H1 (cell line): ENCODE measurements around the gene SERGEF. TPM values are rescaled to one million over a fixed set of nuclear protein-coding genes. Genes with fewer than 3 reads are reported as not detected.

Experiments
- CTCF ChIA-PET: fragments of 300-600 bp; sonication (Branson Sonifier 250); formaldehyde crosslinking; loops from one replicate; lab custom pipeline; 2021; ENCODE audit not compliant: partially characterized antibody; lab: Charles Lee
- POLR2A ChIA-PET: fragments of 300-600 bp; sonication (Branson Sonifier 250); formaldehyde crosslinking; loops from one replicate; lab custom pipeline; 2021; ENCODE audit warnings: inconsistent platforms; ENCODE audit not compliant: partially characterized antibody; lab: Charles Lee
- DNase-seq, 2 experiments: peaks; one replicate each; pipeline versions ENCODE4 v3.0.0 to v3.0.0-alpha.2; 2010 to 2022; ENCODE audit warnings: low spot score in 2 of 2, low read depth in 1 of 2, mixed read lengths in 1 of 2
- FAIRE-seq: peaks from 2 replicates; lab custom pipeline; 2011; peaks lifted over from hg19 to GRCh38; lab: Jason Lieb, UNC
- H2AFZ ChIP-seq: 2 replicates; pipeline ENCODE4 v1.8.1; 2012; ENCODE audit warnings: low read length, inconsistent platforms
- H2AK5ac ChIP-seq: 2 replicates; pipeline ENCODE4 v1.6.1; 2013; ENCODE audit warnings: low read depth, low read length
- H2BK120ac ChIP-seq: replicated peaks from 2 replicates; pipeline ENCODE3; 2013; ENCODE audit warnings: low read depth, low read length, inconsistent platforms
- H2BK12ac ChIP-seq: 2 replicates; pipeline ENCODE4 v1.6.1; 2013; ENCODE audit warnings: low read depth, low read length
- H2BK15ac ChIP-seq: 2 replicates; pipeline ENCODE4 v1.6.1; 2013; ENCODE audit warnings: low read length
- H2BK20ac ChIP-seq: 2 replicates; pipeline ENCODE4 v1.6.1; 2013; ENCODE audit warnings: low read length
- H2BK5ac ChIP-seq: 2 replicates; pipeline ENCODE4 v1.6.1; 2013; ENCODE audit warnings: low read depth, low read length
- H3K14ac ChIP-seq: 2 replicates; pipeline ENCODE4 v1.6.1; 2013; ENCODE audit warnings: inconsistent platforms; ENCODE audit not compliant: insufficient read length
- H3K18ac ChIP-seq: 2 replicates; pipeline ENCODE4 v1.6.1; 2013; ENCODE audit warnings: low read length; ENCODE audit errors: extremely low read depth
- H3K23ac ChIP-seq: 2 replicates; pipeline ENCODE4 v1.6.1; 2013; ENCODE audit warnings: inconsistent platforms; ENCODE audit not compliant: insufficient read length
- H3K23me2 ChIP-seq: 2 replicates; pipeline ENCODE4 v1.6.1; 2013; ENCODE audit warnings: low read depth, low read length
- H3K27ac ChIP-seq: 2 replicates; pipeline ENCODE4 v1.6.1; 2011; ENCODE audit warnings: low read depth, low read length, inconsistent platforms
- H3K27me3 ChIP-seq, 4 experiments: replicated peaks in 1 of 4; 1 replicate in 1 of 4; 2 replicates in 3 of 4; pipeline versions ENCODE4 v1.6.1 to v1.8.1; 2011 to 2013; ENCODE audit warnings: low read length in 3 of 4, mild to moderate bottlenecking in 3 of 4, inconsistent platforms in 2 of 4, mixed read lengths in 2 of 4, moderate library complexity in 1 of 4; ENCODE audit not compliant: control insufficient read depth in 3 of 4, insufficient read depth in 3 of 4; ENCODE audit errors: extremely low read depth in 1 of 4
- H3K36me3 ChIP-seq, 4 experiments: 2 replicates each; pipeline versions ENCODE4 v1.6.1 to v1.8.1; 2011 to 2013; ENCODE audit warnings: mild to moderate bottlenecking in 4 of 4, low read length in 3 of 4, moderate library complexity in 2 of 4, control low read depth in 1 of 4, inconsistent platforms in 1 of 4; ENCODE audit not compliant: insufficient read depth in 4 of 4, control insufficient read depth in 2 of 4
- H3K4ac ChIP-seq: replicated peaks from 2 replicates; pipeline ENCODE3; 2013; ENCODE audit warnings: low read length, low read depth, mixed read lengths, inconsistent platforms; ENCODE audit not compliant: insufficient read length
- H3K4me1 ChIP-seq, 4 experiments: replicated peaks in 1 of 4; 1 replicate in 1 of 4; 2 replicates in 3 of 4; pipeline versions ENCODE4 v1.6.1 to v1.8.1; 2011 to 2013; ENCODE audit warnings: low read length in 3 of 4, inconsistent platforms in 2 of 4, mixed read lengths in 1 of 4; ENCODE audit not compliant: insufficient read depth in 4 of 4, control insufficient read depth in 3 of 4
- H3K4me2 ChIP-seq, 2 experiments: 2 replicates each; pipeline versions ENCODE4 v1.6.1 to v1.8.1; 2011 to 2013; ENCODE audit warnings: low read depth in 2 of 2, low read length in 2 of 2, control low read depth in 1 of 2, inconsistent platforms in 1 of 2, mild to moderate bottlenecking in 1 of 2; ENCODE audit not compliant: insufficient read depth in 1 of 2
- H3K4me3 ChIP-seq, 4 experiments: fragments of 200-600, 300-600 bp in 1 of 4; sonication (generic), shearing (Covaris generic), sonication (Bioruptor Twin) in 1 of 4; 2 replicates each; pipeline versions ENCODE4 v1.5.1 to v1.8.1; 2011 to 2016; ENCODE audit warnings: low read length in 4 of 4, low read depth in 3 of 4, control low read depth in 2 of 4, inconsistent platforms in 2 of 4, mild to moderate bottlenecking in 2 of 4, mixed read lengths in 1 of 4, moderate library complexity in 1 of 4; ENCODE audit not compliant: insufficient read depth in 2 of 4; ENCODE audit errors: extremely low read depth in 1 of 4
- H3K56ac ChIP-seq: replicated peaks from 2 replicates; pipeline ENCODE3; 2013; ENCODE audit warnings: low read depth, mild to moderate bottlenecking, mixed read lengths, low read length, inconsistent platforms; ENCODE audit not compliant: insufficient read length
- H3K79me1 ChIP-seq: 2 replicates; pipeline ENCODE4 v1.6.1; 2013; ENCODE audit warnings: low read depth, low read length, control low read depth
- H3K79me2 ChIP-seq, 2 experiments: 2 replicates each; pipeline versions ENCODE4 v1.6.1 to v1.8.1; 2012 to 2013; ENCODE audit warnings: low read length in 2 of 2, mild to moderate bottlenecking in 2 of 2, inconsistent platforms in 1 of 2; ENCODE audit not compliant: insufficient read depth in 2 of 2, control insufficient read depth in 1 of 2
- H3K9ac ChIP-seq, 4 experiments: replicated peaks in 1 of 4; 1 replicate in 1 of 4; 2 replicates in 3 of 4; pipeline versions ENCODE4 v1.6.1 to v1.8.1; 2011 to 2013; ENCODE audit warnings: low read depth in 3 of 4, low read length in 3 of 4, control low read depth in 2 of 4, mild to moderate bottlenecking in 2 of 4, moderate library complexity in 2 of 4, inconsistent platforms in 1 of 4; ENCODE audit errors: extremely low read depth in 1 of 4
- H3K9me3 ChIP-seq, 2 experiments: 2 replicates each; pipeline versions ENCODE4 v1.6.1 to v1.8.1; 2012 to 2013; ENCODE audit warnings: mild to moderate bottlenecking in 2 of 2, moderate library complexity in 2 of 2, control low read depth in 1 of 2, inconsistent platforms in 1 of 2, low read depth in 1 of 2, low read length in 1 of 2, mixed read lengths in 1 of 2; ENCODE audit not compliant: insufficient read depth in 2 of 2
- H4K20me1 ChIP-seq, 2 experiments: replicated peaks in 1 of 2; 2 replicates each; pipeline versions ENCODE3 to v1.8.1; 2011 to 2013; ENCODE audit warnings: inconsistent platforms in 2 of 2, low read length in 2 of 2, mild to moderate bottlenecking in 1 of 2; ENCODE audit not compliant: insufficient read depth in 2 of 2, control insufficient read depth in 1 of 2
- H4K5ac ChIP-seq: 2 replicates; pipeline ENCODE4 v1.6.1; 2013; ENCODE audit warnings: low read length, low read depth, mixed read lengths, inconsistent platforms; ENCODE audit not compliant: insufficient read length
- H4K8ac ChIP-seq: 2 replicates; pipeline ENCODE4 v1.8.0; 2013; ENCODE audit warnings: mild to moderate bottlenecking, moderate library complexity, low read length, inconsistent platforms; ENCODE audit not compliant: insufficient read depth; ENCODE audit errors: extremely low read depth
- H4K91ac ChIP-seq: replicated peaks from 2 replicates; pipeline ENCODE3; 2013; ENCODE audit warnings: low read length, mixed read lengths, inconsistent platforms; ENCODE audit not compliant: insufficient read length
- ASH2L ChIP-seq: fragments of 200-600, 300-600 bp; sonication (generic); IDR thresholded peaks from one replicate; pipeline ENCODE4 v1.7.1; 2017; ENCODE audit warnings: low read length
- CBX5 ChIP-seq: fragments of 300-800, 300-1000 bp; sonication (generic); IDR thresholded peaks from 2 replicates; pipeline ENCODE4 v1.7.1; 2016; ENCODE audit warnings: antibody characterized with exemption, low read length, low read depth
- EP300 ChIP-seq, 2 experiments: IDR thresholded peaks; 1 replicate in 1 of 2; 2 replicates in 1 of 2; pipeline ENCODE4 v1.6.1; 2011 to 2012; ENCODE audit warnings: low read depth in 2 of 2, low read length in 2 of 2, mild to moderate bottlenecking in 2 of 2, borderline replicate concordance in 1 of 2, inconsistent platforms in 1 of 2, moderate library complexity in 1 of 2
- SIX5 ChIP-seq: IDR thresholded peaks from 2 replicates; pipeline ENCODE4 v1.6.1; 2011; ENCODE audit warnings: mild to moderate bottlenecking, low read depth, low read length
- TAF7 ChIP-seq: optimal IDR thresholded peaks from 2 replicates; pipeline ENCODE3; 2011; ENCODE audit warnings: low read depth, mild to moderate bottlenecking, inconsistent platforms, low read length, moderate library complexity, borderline replicate concordance
- ZNF274 ChIP-seq: IDR thresholded peaks from 2 replicates; pipeline ENCODE4 v1.7.0; 2012; ENCODE audit warnings: low read length, borderline replicate concordance; ENCODE audit errors: extremely low read depth
- WGBS, 2 experiments: shearing (Covaris generic) in 1 of 2; methylation state at CpG; one replicate each; pipeline versions ENCODE4 v1.1.6 to v1.1.7; 2013 to 2015; ENCODE audit warnings: low lambda C conversion rate in 2 of 2, mixed read lengths in 2 of 2, inconsistent platforms in 1 of 2, low coverage in 1 of 2, missing lambda C conversion rate in 1 of 2; ENCODE audit not compliant: insufficient replicate concordance in 2 of 2, insufficient coverage in 1 of 2, insufficient read length in 1 of 2; ENCODE audit errors: extremely low coverage in 1 of 2, missing lambda C conversion rate in 1 of 2; 5-methylcytosine and 5-hydroxymethylcytosine counted together
- polyA plus RNA-seq, 7 experiments: library from polyadenylated mRNA; depleted of rRNA in 3 of 7; stranded (reverse) in 5 of 7; unstranded in 2 of 7; fragments of >200 nt in 5 of 7; fragments of 200-250 nt in 2 of 7; gene quantifications; 1 replicate in 5 of 7; 2 replicates in 1 of 7; 4 replicates in 1 of 7; pipeline versions ENCODE4 v1.2.1 to v1.2.3, GENCODE V29; 2011 to 2013; ENCODE audit warnings: missing spikeins in 2 of 7, mixed read lengths in 2 of 7
- total RNA-seq: library from RNA; stranded (reverse); fragmentation: NEBNext Ultra II Directional; extraction: Animal tissue kit (Norgen Biotek cat#: 25700); gene quantifications from 2 replicates; pipeline ENCODE4 v1.2.1, GENCODE V29; 2021

The SERGEF gene
- total and polyA plus RNA-seq, 2 of the 8 experiments (the other 6 are each of a cell fraction or from before 2014, with no cell fraction given): 16.6 to 28.8 TPM

GRCh38 chr11:17783878-17784277 is 229.0 kb downstream of the SERGEF start:
- Histone ChIP-seq H3K9me3 (no peaks in the 10 kb centered on the region), H2AFZ (no peak overlapping the region), H2BK120ac (no peak overlapping the region), H3K4me3 (no peak overlapping the region), H2AK5ac (no peak overlapping the region), H3K4ac (no peak overlapping the region), H3K9ac (no peak overlapping the region), H3K79me1 (no peaks in the 10 kb centered on the region), H3K79me2 (no peaks in the 10 kb centered on the region), H4K8ac (no peak overlapping the region), H3K4me1 (peaks cover 0 to 2% (median 0%) of the 10 kb centered on the region in 4 experiments; a peak in 1 of 7 replicates), H4K5ac (no peak overlapping the region), H3K23ac (no peak overlapping the region), H2BK15ac (no peak overlapping the region), H2BK20ac (no peak overlapping the region), H3K18ac (no peak overlapping the region), H3K27ac (no peak overlapping the region), H4K91ac (no peak overlapping the region), H3K14ac (no peak overlapping the region), H3K23me2 (no peaks in the 10 kb centered on the region), H3K4me2 (no peak overlapping the region), H2BK5ac (no peak overlapping the region), H3K27me3 (no peaks in the 10 kb centered on the region), H3K36me3 (no peaks in the 10 kb centered on the region), H3K56ac (no peak overlapping the region), H2BK12ac (no peak overlapping the region), H4K20me1 (peaks cover 0 to 2% of the 10 kb centered on the region in 2 experiments)
- FAIRE-seq (no peak), DNase-seq (no peak)
- POLR2A ChIA-PET: no interaction called here
- TF ChIP-seq TAF7 (no peak), ZNF274 (no peak), SIX5 (no peak), CBX5 (no peak), EP300 (IDR thresholded peaks at IDR 0.05; ENCODE audit: borderline replicate concordance in 1 of 2, low read depth in 2 of 2, low read length in 2 of 2) (no peak), ASH2L (no peak)
- CTCF ChIA-PET: interaction anchor here (0.7 to 2.7 kb wide), 10 partner anchors 9 to 81 kb away, joined by 3 to 13 read pairs (median 4); no protein-coding TSS in a partner anchor
- 100% methylated on average over 4 of the region's 4 CpGs; no CpG with 5 or more reads in 1 of the 2 experiments for WGBS, 2 experiments
